Fibroblast of lung (primary cell): ENCODE measurements around the gene WNK2. TPM values are rescaled to one million over a fixed set of nuclear protein-coding genes. Genes with fewer than 3 reads are reported as not detected.

Source experiments
- DNase-seq, 2 donors: peaks; one replicate each; pipeline versions ENCODE4 v3.0.0 to v3.0.0-alpha.2; 2010; ENCODE audit warnings: low read depth in 2 of 2
- H2AFZ ChIP-seq: 2 replicates; pipeline ENCODE4 v1.5.1; 2012; ENCODE audit warnings: low read length, control low read depth, inconsistent platforms
- H3K27ac ChIP-seq: 2 replicates; pipeline ENCODE4 v1.5.1; 2011; ENCODE audit warnings: low read length, control low read depth; ENCODE audit not compliant: insufficient read depth
- H3K27me3 ChIP-seq: 2 replicates; pipeline ENCODE4 v1.5.1; 2011; ENCODE audit warnings: mild to moderate bottlenecking, low read length; ENCODE audit not compliant: control insufficient read depth, insufficient read depth
- H3K36me3 ChIP-seq: 2 replicates; pipeline ENCODE4 v1.5.1; 2011; ENCODE audit warnings: low read length; ENCODE audit not compliant: control insufficient read depth, insufficient read depth
- H3K4me1 ChIP-seq: 2 replicates; pipeline ENCODE4 v1.5.1; 2011; ENCODE audit warnings: low read length; ENCODE audit not compliant: control insufficient read depth, insufficient read depth; ENCODE audit errors: extremely low read depth
- H3K4me2 ChIP-seq: 2 replicates; pipeline ENCODE4 v1.5.1; 2011; ENCODE audit warnings: low read length, control low read depth; ENCODE audit not compliant: insufficient read depth; ENCODE audit errors: extremely low read depth
- H3K4me3 ChIP-seq, 4 experiments: fragments of 200-600 bp in 1 of 4; sonication (generic) in 1 of 4; replicated peaks in 1 of 4; 2 replicates each; pipeline ENCODE4 v1.5.1; 2011 to 2016; ENCODE audit warnings: low read length in 4 of 4, low read depth in 3 of 4, mild to moderate bottlenecking in 3 of 4, control low read depth in 2 of 4, inconsistent platforms in 1 of 4, mixed read lengths in 1 of 4; ENCODE audit not compliant: insufficient read depth in 1 of 4; ENCODE audit errors: control extremely low read depth in 1 of 4
- H3K79me2 ChIP-seq: 2 replicates; pipeline ENCODE4 v1.5.1; 2012; ENCODE audit warnings: mild to moderate bottlenecking, low read length, inconsistent platforms; ENCODE audit not compliant: control insufficient read depth, insufficient read depth
- H3K9ac ChIP-seq: 2 replicates; pipeline ENCODE4 v1.5.1; 2011; ENCODE audit warnings: mild to moderate bottlenecking, low read length, control low read depth; ENCODE audit not compliant: insufficient read depth
- H3K9me3 ChIP-seq: 2 replicates; pipeline ENCODE4 v1.5.1; 2012; ENCODE audit warnings: low read depth, low read length; ENCODE audit not compliant: control insufficient read depth, insufficient read depth
- H4K20me1 ChIP-seq: 2 replicates; pipeline ENCODE4 v1.5.1; 2011; ENCODE audit warnings: low read length; ENCODE audit not compliant: control insufficient read depth, insufficient read depth; ENCODE audit errors: extremely low read depth
- EZH2 ChIP-seq: IDR thresholded peaks from 2 replicates; pipeline ENCODE4 v1.5.1; 2012; ENCODE audit warnings: low read length, control low read depth, mild to moderate bottlenecking; ENCODE audit errors: missing control alignments
- polyA plus RNA-seq, 2 donors: library from polyadenylated mRNA; depleted of rRNA in 1 of 2; stranded (reverse) in 1 of 2; unstranded in 1 of 2; fragments of >200 nt; gene quantifications; 2 replicates each; pipeline ENCODE4 v1.2.1, GENCODE V29; 2011 to 2012; ENCODE audit warnings: missing spikeins in 1 of 2
- total RNA-seq: library from RNA; depleted of rRNA; stranded (reverse); fragments of >200 nt; gene quantifications from 2 replicates; pipeline ENCODE4 v1.2.1, GENCODE V29; 2014
- TF ChIP-seq, protein P1 (sequence below), 2 donors: IDR thresholded peaks in 1 of 2; conservative IDR thresholded peaks in 1 of 2; 1 replicate in 1 of 2; 2 replicates in 1 of 2; pipeline ENCODE4 v1.5.1; 2011 to 2012; ENCODE audit warnings: low read length in 2 of 2, control low read depth in 1 of 2, inconsistent platforms in 1 of 2, low read depth in 1 of 2, mild to moderate bottlenecking in 1 of 2

WNK2 gene
- total and polyA plus RNA-seq, 2 donors (not counting 1 experiment from before 2014, with no cell fraction given), result not detected

DNA sequence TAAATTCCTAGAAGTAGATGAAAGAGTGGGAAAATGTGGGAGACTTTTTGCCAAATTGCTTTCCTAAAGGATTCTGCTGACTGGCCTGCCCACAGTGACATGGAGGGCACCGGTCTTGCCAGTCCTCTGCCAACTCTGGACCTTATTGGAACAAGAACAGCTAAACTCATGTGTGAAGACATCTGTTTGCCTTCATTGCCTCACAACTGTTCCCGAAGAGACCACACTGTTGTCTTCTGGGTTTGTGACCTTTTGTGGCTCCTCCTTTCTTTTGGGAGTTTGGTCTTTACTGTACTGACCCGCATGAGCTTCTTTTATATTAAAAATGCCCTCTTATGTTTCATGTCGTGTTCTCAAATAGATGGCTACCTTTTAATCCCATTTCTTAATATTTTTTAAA is 16.1 kb upstream of the WNK2 start:
- Histone ChIP-seq H3K27ac (no peak overlapping the region), H3K9me3 (no peaks in the 10 kb centered on the region), H4K20me1 (no peaks in the 10 kb centered on the region), H3K4me2 (no peak overlapping the region), H3K4me3 (no peak overlapping the region), H2AFZ (no peak overlapping the region), H3K79me2 (no peaks in the 10 kb centered on the region), H3K27me3 (no peaks in the 10 kb centered on the region), H3K36me3 (no peaks in the 10 kb centered on the region), H3K4me1 (no peaks in the 10 kb centered on the region), H3K9ac (no peak overlapping the region)
- no peak for DNase-seq
- TF ChIP-seq EZH2, result no peak
- TF ChIP-seq, protein P1, sequence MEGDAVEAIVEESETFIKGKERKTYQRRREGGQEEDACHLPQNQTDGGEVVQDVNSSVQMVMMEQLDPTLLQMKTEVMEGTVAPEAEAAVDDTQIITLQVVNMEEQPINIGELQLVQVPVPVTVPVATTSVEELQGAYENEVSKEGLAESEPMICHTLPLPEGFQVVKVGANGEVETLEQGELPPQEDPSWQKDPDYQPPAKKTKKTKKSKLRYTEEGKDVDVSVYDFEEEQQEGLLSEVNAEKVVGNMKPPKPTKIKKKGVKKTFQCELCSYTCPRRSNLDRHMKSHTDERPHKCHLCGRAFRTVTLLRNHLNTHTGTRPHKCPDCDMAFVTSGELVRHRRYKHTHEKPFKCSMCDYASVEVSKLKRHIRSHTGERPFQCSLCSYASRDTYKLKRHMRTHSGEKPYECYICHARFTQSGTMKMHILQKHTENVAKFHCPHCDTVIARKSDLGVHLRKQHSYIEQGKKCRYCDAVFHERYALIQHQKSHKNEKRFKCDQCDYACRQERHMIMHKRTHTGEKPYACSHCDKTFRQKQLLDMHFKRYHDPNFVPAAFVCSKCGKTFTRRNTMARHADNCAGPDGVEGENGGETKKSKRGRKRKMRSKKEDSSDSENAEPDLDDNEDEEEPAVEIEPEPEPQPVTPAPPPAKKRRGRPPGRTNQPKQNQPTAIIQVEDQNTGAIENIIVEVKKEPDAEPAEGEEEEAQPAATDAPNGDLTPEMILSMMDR (conservative IDR thresholded peaks at IDR 0.05 in 1 of 2, IDR thresholded peaks at IDR 0.05 in 1 of 2; ENCODE audit: low read depth in 1 of 2, low read length in 2 of 2), result no peak

DNA sequence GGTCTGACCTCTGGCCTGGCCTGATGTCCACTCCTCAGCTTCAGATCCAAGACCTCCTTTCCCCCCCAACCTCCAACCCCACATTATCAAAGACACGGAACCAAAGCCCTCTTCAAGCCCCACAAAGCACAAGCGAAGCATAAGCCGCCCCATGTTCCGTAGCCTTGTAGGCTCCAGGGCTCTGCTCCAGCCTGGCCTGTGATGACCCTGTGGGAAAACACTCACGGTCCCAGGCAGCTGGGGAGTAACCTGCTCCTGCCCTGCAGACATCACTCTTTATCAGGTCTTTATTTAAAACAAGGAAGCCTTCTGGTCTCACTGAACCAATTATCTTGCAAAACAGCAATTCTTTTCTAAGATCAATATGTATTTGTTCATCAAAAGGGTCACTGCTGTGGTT is 15.4 kb upstream of the WNK2 start:
- Histone ChIP-seq H3K9ac (no peak overlapping the region), H2AFZ (no peak overlapping the region), H3K27ac (no peak overlapping the region), H3K4me2 (no peak overlapping the region), H3K4me3 (no peak overlapping the region), H4K20me1 (no peaks in the 10 kb centered on the region), H3K4me1 (no peaks in the 10 kb centered on the region), H3K9me3 (no peaks in the 10 kb centered on the region), H3K27me3 (no peaks in the 10 kb centered on the region), H3K36me3 (no peaks in the 10 kb centered on the region), H3K79me2 (no peaks in the 10 kb centered on the region)
- TF ChIP-seq, protein P1 (conservative IDR thresholded peaks at IDR 0.05 in 1 of 2, IDR thresholded peaks at IDR 0.05 in 1 of 2; ENCODE audit: low read depth in 1 of 2, low read length in 2 of 2), result no peak
- no peak for TF ChIP-seq EZH2
- DNase-seq, result no peak

DNA sequence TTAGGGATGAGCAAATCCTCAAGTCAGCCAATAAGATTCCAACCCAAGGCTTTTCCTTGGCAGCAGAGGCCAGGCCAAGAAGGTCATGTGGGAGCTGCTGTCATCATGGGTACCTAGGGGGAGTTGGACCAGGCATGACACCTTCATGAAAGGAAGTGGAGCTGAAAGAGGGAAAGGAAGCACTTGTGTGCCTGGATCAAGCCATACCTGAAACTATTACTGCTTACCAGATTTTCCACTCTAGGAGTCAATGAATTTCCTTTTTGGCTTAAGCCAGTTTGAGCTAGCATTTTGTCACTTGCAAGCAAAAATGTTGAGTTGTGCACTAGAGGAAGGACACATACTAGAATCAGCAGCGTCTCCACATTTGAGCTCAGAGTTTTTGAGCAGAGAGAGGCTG is 14.5 kb upstream of the WNK2 start:
- no peaks in the 10 kb centered on the region for H3K9me3 ChIP-seq
- no peaks in the 10 kb centered on the region for H3K4me1 ChIP-seq
- no peak for TF ChIP-seq EZH2
- TF ChIP-seq, protein P1 (conservative IDR thresholded peaks at IDR 0.05 in 1 of 2, IDR thresholded peaks at IDR 0.05 in 1 of 2; ENCODE audit: low read depth in 1 of 2, low read length in 2 of 2), result no peak
- H3K4me3 ChIP-seq, result no peak overlapping the region
- H3K36me3 ChIP-seq, result no peaks in the 10 kb centered on the region
- H2AFZ ChIP-seq, result no peak overlapping the region
- H4K20me1 ChIP-seq, result no peaks in the 10 kb centered on the region
- H3K4me2 ChIP-seq, result no peak overlapping the region
- no peaks in the 10 kb centered on the region for H3K27me3 ChIP-seq
- no peak for DNase-seq
- no peak overlapping the region for H3K27ac ChIP-seq
- no peak overlapping the region for H3K9ac ChIP-seq
- no peaks in the 10 kb centered on the region for H3K79me2 ChIP-seq
